HG03045 (cell line): Measurements from ENCODE around the gene SYTL3.
A peak's percentile ranks its signal among the peaks of the same experiment; 100 is the strongest.
"Not testable (repeated sequence)": the region's sequence is repeated elsewhere in the genome, so short reads cannot be mapped to it uniquely, and the experiment has no call there.

Experiments used
- ATAC-seq: cut with Tn5 transposase; IDR thresholded peaks from one replicate; pipeline ENCODE4 v1.9.1; 2021; ENCODE audit warnings: mild to moderate bottlenecking, moderate library complexity; ENCODE audit not compliant: unreplicated experiment

SYTL3 gene

GRCh38 chr6:158638324-158638854 is 11.5 kb upstream of the SYTL3 start:
- ATAC-seq, result no peak

GRCh38 chr6:158639056-158639455 is 10.8 kb upstream of the SYTL3 start:
- ATAC-seq, result no peak

GRCh38 chr6:158640519-158640918 is 9.3 kb upstream of the SYTL3 start:
- no peak for ATAC-seq

GRCh38 chr6:158642097-158642601 is 7.7 kb upstream of the SYTL3 start:
- ATAC-seq, result no peak

GRCh38 chr6:158643836-158644230 is 6.0 kb upstream of the SYTL3 start:
- no peak for ATAC-seq

- peak; percentile 69 for ATAC-seq
Observed at GRCh38 chr6:158644231-158645063, 5.4 kb upstream of the SYTL3 start, which contains the start of gene DYNLT1. DYNLT1 (minus strand) TSS chr6:158644743; CDS start chr6:158644708, 35 bp downstream.

- ATAC-seq, result no peak
Observed at GRCh38 chr6:158645064-158646022, 4.5 kb upstream of the SYTL3 start.

GRCh38 chr6:158646023-158646910 is 3.6 kb upstream of the SYTL3 start:
- ATAC-seq, result no peak

GRCh38 chr6:158647501-158647900 is 2.4 kb upstream of the SYTL3 start:
- ATAC-seq, result no peak

GRCh38 chr6:158648682-158649131 is 1.1 kb upstream of the SYTL3 start:
- ATAC-seq, result peak; percentile 23

GRCh38 chr6:158651981-158652737 is 2.3 kb downstream of the SYTL3 start:
- ATAC-seq, result not testable (repeated sequence)

GRCh38 chr6:158653577-158654354 is 3.9 kb downstream of the SYTL3 start:
- ATAC-seq, result peak; percentile 57

- ATAC-seq, result no peak
Observed at GRCh38 chr6:158654498-158654897, 4.6 kb downstream of the SYTL3 start.

GRCh38 chr6:158654960-158655489 is 5.2 kb downstream of the SYTL3 start:
- ATAC-seq, result no peak

- no peak for ATAC-seq
Observed at GRCh38 chr6:158655569-158656450, 6.0 kb downstream of the SYTL3 start.

- not testable (repeated sequence) for ATAC-seq
Observed at GRCh38 chr6:158656986-158657385, 7.1 kb downstream of the SYTL3 start.

- ATAC-seq, result no peak
Observed at GRCh38 chr6:158660333-158660754, 10.5 kb downstream of the SYTL3 start.
